H1 (cell line): ENCODE measurements around the gene RNF39. TPM values are rescaled to one million over a fixed set of nuclear protein-coding genes. Genes with fewer than 3 reads are reported as not detected.

Source experiments
- CTCF ChIA-PET: fragments of 300-600 bp; sonication (Branson Sonifier 250); formaldehyde crosslinking; loops from one replicate; lab custom pipeline; 2021; ENCODE audit not compliant: partially characterized antibody; lab: Charles Lee
- POLR2A ChIA-PET: fragments of 300-600 bp; sonication (Branson Sonifier 250); formaldehyde crosslinking; loops from one replicate; lab custom pipeline; 2021; ENCODE audit warnings: inconsistent platforms; ENCODE audit not compliant: partially characterized antibody; lab: Charles Lee
- DNase-seq, 2 experiments: peaks; one replicate each; pipeline versions ENCODE4 v3.0.0 to v3.0.0-alpha.2; 2010 to 2022; ENCODE audit warnings: low spot score in 2 of 2, low read depth in 1 of 2, mixed read lengths in 1 of 2
- FAIRE-seq: peaks from 2 replicates; lab custom pipeline; 2011; peaks lifted over from hg19 to GRCh38; lab: Jason Lieb, UNC
- H2AFZ ChIP-seq: 2 replicates; pipeline ENCODE4 v1.8.1; 2012; ENCODE audit warnings: low read length, inconsistent platforms
- H2AK5ac ChIP-seq: 2 replicates; pipeline ENCODE4 v1.6.1; 2013; ENCODE audit warnings: low read depth, low read length
- H2BK120ac ChIP-seq: replicated peaks from 2 replicates; pipeline ENCODE3; 2013; ENCODE audit warnings: low read depth, low read length, inconsistent platforms
- H2BK12ac ChIP-seq: 2 replicates; pipeline ENCODE4 v1.6.1; 2013; ENCODE audit warnings: low read depth, low read length
- H2BK15ac ChIP-seq: 2 replicates; pipeline ENCODE4 v1.6.1; 2013; ENCODE audit warnings: low read length
- H2BK20ac ChIP-seq: 2 replicates; pipeline ENCODE4 v1.6.1; 2013; ENCODE audit warnings: low read length
- H2BK5ac ChIP-seq: 2 replicates; pipeline ENCODE4 v1.6.1; 2013; ENCODE audit warnings: low read depth, low read length
- H3K14ac ChIP-seq: 2 replicates; pipeline ENCODE4 v1.6.1; 2013; ENCODE audit warnings: inconsistent platforms; ENCODE audit not compliant: insufficient read length
- H3K18ac ChIP-seq: 2 replicates; pipeline ENCODE4 v1.6.1; 2013; ENCODE audit warnings: low read length; ENCODE audit errors: extremely low read depth
- H3K23ac ChIP-seq: 2 replicates; pipeline ENCODE4 v1.6.1; 2013; ENCODE audit warnings: inconsistent platforms; ENCODE audit not compliant: insufficient read length
- H3K23me2 ChIP-seq: 2 replicates; pipeline ENCODE4 v1.6.1; 2013; ENCODE audit warnings: low read depth, low read length
- H3K27ac ChIP-seq: 2 replicates; pipeline ENCODE4 v1.6.1; 2011; ENCODE audit warnings: low read depth, low read length, inconsistent platforms
- H3K27me3 ChIP-seq, 4 experiments: replicated peaks in 1 of 4; 1 replicate in 1 of 4; 2 replicates in 3 of 4; pipeline versions ENCODE4 v1.6.1 to v1.8.1; 2011 to 2013; ENCODE audit warnings: low read length in 3 of 4, mild to moderate bottlenecking in 3 of 4, inconsistent platforms in 2 of 4, mixed read lengths in 2 of 4, moderate library complexity in 1 of 4; ENCODE audit not compliant: control insufficient read depth in 3 of 4, insufficient read depth in 3 of 4; ENCODE audit errors: extremely low read depth in 1 of 4
- H3K36me3 ChIP-seq, 4 experiments: 2 replicates each; pipeline versions ENCODE4 v1.6.1 to v1.8.1; 2011 to 2013; ENCODE audit warnings: mild to moderate bottlenecking in 4 of 4, low read length in 3 of 4, moderate library complexity in 2 of 4, control low read depth in 1 of 4, inconsistent platforms in 1 of 4; ENCODE audit not compliant: insufficient read depth in 4 of 4, control insufficient read depth in 2 of 4
- H3K4ac ChIP-seq: replicated peaks from 2 replicates; pipeline ENCODE3; 2013; ENCODE audit warnings: low read length, low read depth, mixed read lengths, inconsistent platforms; ENCODE audit not compliant: insufficient read length
- H3K4me1 ChIP-seq, 4 experiments: replicated peaks in 1 of 4; 1 replicate in 1 of 4; 2 replicates in 3 of 4; pipeline versions ENCODE4 v1.6.1 to v1.8.1; 2011 to 2013; ENCODE audit warnings: low read length in 3 of 4, inconsistent platforms in 2 of 4, mixed read lengths in 1 of 4; ENCODE audit not compliant: insufficient read depth in 4 of 4, control insufficient read depth in 3 of 4
- H3K4me2 ChIP-seq, 2 experiments: 2 replicates each; pipeline versions ENCODE4 v1.6.1 to v1.8.1; 2011 to 2013; ENCODE audit warnings: low read depth in 2 of 2, low read length in 2 of 2, control low read depth in 1 of 2, inconsistent platforms in 1 of 2, mild to moderate bottlenecking in 1 of 2; ENCODE audit not compliant: insufficient read depth in 1 of 2
- H3K4me3 ChIP-seq, 4 experiments: fragments of 200-600, 300-600 bp in 1 of 4; sonication (generic), shearing (Covaris generic), sonication (Bioruptor Twin) in 1 of 4; 2 replicates each; pipeline versions ENCODE4 v1.5.1 to v1.8.1; 2011 to 2016; ENCODE audit warnings: low read length in 4 of 4, low read depth in 3 of 4, control low read depth in 2 of 4, inconsistent platforms in 2 of 4, mild to moderate bottlenecking in 2 of 4, mixed read lengths in 1 of 4, moderate library complexity in 1 of 4; ENCODE audit not compliant: insufficient read depth in 2 of 4; ENCODE audit errors: extremely low read depth in 1 of 4
- H3K56ac ChIP-seq: replicated peaks from 2 replicates; pipeline ENCODE3; 2013; ENCODE audit warnings: low read depth, mild to moderate bottlenecking, mixed read lengths, low read length, inconsistent platforms; ENCODE audit not compliant: insufficient read length
- H3K79me1 ChIP-seq: 2 replicates; pipeline ENCODE4 v1.6.1; 2013; ENCODE audit warnings: low read depth, low read length, control low read depth
- H3K79me2 ChIP-seq, 2 experiments: 2 replicates each; pipeline versions ENCODE4 v1.6.1 to v1.8.1; 2012 to 2013; ENCODE audit warnings: low read length in 2 of 2, mild to moderate bottlenecking in 2 of 2, inconsistent platforms in 1 of 2; ENCODE audit not compliant: insufficient read depth in 2 of 2, control insufficient read depth in 1 of 2
- H3K9ac ChIP-seq, 4 experiments: replicated peaks in 1 of 4; 1 replicate in 1 of 4; 2 replicates in 3 of 4; pipeline versions ENCODE4 v1.6.1 to v1.8.1; 2011 to 2013; ENCODE audit warnings: low read depth in 3 of 4, low read length in 3 of 4, control low read depth in 2 of 4, mild to moderate bottlenecking in 2 of 4, moderate library complexity in 2 of 4, inconsistent platforms in 1 of 4; ENCODE audit errors: extremely low read depth in 1 of 4
- H3K9me3 ChIP-seq, 2 experiments: 2 replicates each; pipeline versions ENCODE4 v1.6.1 to v1.8.1; 2012 to 2013; ENCODE audit warnings: mild to moderate bottlenecking in 2 of 2, moderate library complexity in 2 of 2, control low read depth in 1 of 2, inconsistent platforms in 1 of 2, low read depth in 1 of 2, low read length in 1 of 2, mixed read lengths in 1 of 2; ENCODE audit not compliant: insufficient read depth in 2 of 2
- H4K20me1 ChIP-seq, 2 experiments: replicated peaks in 1 of 2; 2 replicates each; pipeline versions ENCODE3 to v1.8.1; 2011 to 2013; ENCODE audit warnings: inconsistent platforms in 2 of 2, low read length in 2 of 2, mild to moderate bottlenecking in 1 of 2; ENCODE audit not compliant: insufficient read depth in 2 of 2, control insufficient read depth in 1 of 2
- H4K5ac ChIP-seq: 2 replicates; pipeline ENCODE4 v1.6.1; 2013; ENCODE audit warnings: low read length, low read depth, mixed read lengths, inconsistent platforms; ENCODE audit not compliant: insufficient read length
- H4K8ac ChIP-seq: 2 replicates; pipeline ENCODE4 v1.8.0; 2013; ENCODE audit warnings: mild to moderate bottlenecking, moderate library complexity, low read length, inconsistent platforms; ENCODE audit not compliant: insufficient read depth; ENCODE audit errors: extremely low read depth
- H4K91ac ChIP-seq: replicated peaks from 2 replicates; pipeline ENCODE3; 2013; ENCODE audit warnings: low read length, mixed read lengths, inconsistent platforms; ENCODE audit not compliant: insufficient read length
- BCL11A ChIP-seq, 2 experiments: IDR thresholded peaks; one replicate each; pipeline ENCODE4 v1.6.1; 2011; ENCODE audit warnings: low read depth in 2 of 2, low read length in 2 of 2, mild to moderate bottlenecking in 2 of 2
- E2F6 ChIP-seq: IDR thresholded peaks from 2 replicates; pipeline ENCODE4 v1.6.1; 2012; ENCODE audit warnings: inconsistent platforms
- GTF2F1 ChIP-seq: IDR thresholded peaks from 2 replicates; pipeline ENCODE4 v1.6.1; 2012; ENCODE audit warnings: low read depth, low read length, improper control_type of control experiment, borderline replicate concordance
- KDM5A ChIP-seq: fragments of 200-600 bp; IDR thresholded peaks from 2 replicates; pipeline ENCODE4 v1.7.1; 2012; ENCODE audit warnings: mild to moderate bottlenecking, low read length, inconsistent platforms, mixed read lengths
- PHF8 ChIP-seq: fragments of 200-600 bp; sonication (generic); conservative IDR thresholded peaks from 2 replicates; pipeline ENCODE4 v1.7.1; 2012; ENCODE audit warnings: low read depth, mild to moderate bottlenecking, inconsistent platforms, low read length, moderate library complexity
- RFX5 ChIP-seq: IDR thresholded peaks from 2 replicates; pipeline ENCODE4 v1.6.1; 2011; ENCODE audit warnings: low read depth, low read length, improper control_type of control experiment, borderline replicate concordance
- SP1 ChIP-seq: IDR thresholded peaks from 2 replicates; pipeline ENCODE4 v1.6.1; 2011; ENCODE audit warnings: low read depth, low read length
- SP4 ChIP-seq: IDR thresholded peaks from 2 replicates; pipeline ENCODE4 v1.6.1; 2012; ENCODE audit warnings: low read length, inconsistent platforms
- SUZ12 ChIP-seq: fragments of 200-600 bp; sonication (generic); IDR thresholded peaks from 2 replicates; pipeline ENCODE4 v1.6.1; 2012; ENCODE audit warnings: mild to moderate bottlenecking, inconsistent platforms, low read length, moderate library complexity, mixed read lengths
- TCF12 ChIP-seq: IDR thresholded peaks from 2 replicates; pipeline ENCODE4 v1.6.1; 2011; ENCODE audit warnings: low read depth, mild to moderate bottlenecking, low read length
- YY1 ChIP-seq: IDR thresholded peaks from 2 replicates; pipeline ENCODE4 v1.6.1; 2011; ENCODE audit warnings: low read depth, mild to moderate bottlenecking, low read length
- WGBS, 2 experiments: shearing (Covaris generic) in 1 of 2; methylation state at CpG; one replicate each; pipeline versions ENCODE4 v1.1.6 to v1.1.7; 2013 to 2015; ENCODE audit warnings: low lambda C conversion rate in 2 of 2, mixed read lengths in 2 of 2, inconsistent platforms in 1 of 2, low coverage in 1 of 2, missing lambda C conversion rate in 1 of 2; ENCODE audit not compliant: insufficient replicate concordance in 2 of 2, insufficient coverage in 1 of 2, insufficient read length in 1 of 2; ENCODE audit errors: extremely low coverage in 1 of 2, missing lambda C conversion rate in 1 of 2; 5-methylcytosine and 5-hydroxymethylcytosine counted together
- polyA plus RNA-seq, 7 experiments: library from polyadenylated mRNA; depleted of rRNA in 3 of 7; stranded (reverse) in 5 of 7; unstranded in 2 of 7; fragments of >200 nt in 5 of 7; fragments of 200-250 nt in 2 of 7; gene quantifications; 1 replicate in 5 of 7; 2 replicates in 1 of 7; 4 replicates in 1 of 7; pipeline versions ENCODE4 v1.2.1 to v1.2.3, GENCODE V29; 2011 to 2013; ENCODE audit warnings: missing spikeins in 2 of 7, mixed read lengths in 2 of 7
- total RNA-seq: library from RNA; stranded (reverse); fragmentation: NEBNext Ultra II Directional; extraction: Animal tissue kit (Norgen Biotek cat#: 25700); gene quantifications from 2 replicates; pipeline ENCODE4 v1.2.1, GENCODE V29; 2021

RNF39 gene
- total and polyA plus RNA-seq, 2 of the 8 experiments (the other 6 are each of a cell fraction or from before 2014, with no cell fraction given): 1.4 to 2.3 TPM

DNA sequence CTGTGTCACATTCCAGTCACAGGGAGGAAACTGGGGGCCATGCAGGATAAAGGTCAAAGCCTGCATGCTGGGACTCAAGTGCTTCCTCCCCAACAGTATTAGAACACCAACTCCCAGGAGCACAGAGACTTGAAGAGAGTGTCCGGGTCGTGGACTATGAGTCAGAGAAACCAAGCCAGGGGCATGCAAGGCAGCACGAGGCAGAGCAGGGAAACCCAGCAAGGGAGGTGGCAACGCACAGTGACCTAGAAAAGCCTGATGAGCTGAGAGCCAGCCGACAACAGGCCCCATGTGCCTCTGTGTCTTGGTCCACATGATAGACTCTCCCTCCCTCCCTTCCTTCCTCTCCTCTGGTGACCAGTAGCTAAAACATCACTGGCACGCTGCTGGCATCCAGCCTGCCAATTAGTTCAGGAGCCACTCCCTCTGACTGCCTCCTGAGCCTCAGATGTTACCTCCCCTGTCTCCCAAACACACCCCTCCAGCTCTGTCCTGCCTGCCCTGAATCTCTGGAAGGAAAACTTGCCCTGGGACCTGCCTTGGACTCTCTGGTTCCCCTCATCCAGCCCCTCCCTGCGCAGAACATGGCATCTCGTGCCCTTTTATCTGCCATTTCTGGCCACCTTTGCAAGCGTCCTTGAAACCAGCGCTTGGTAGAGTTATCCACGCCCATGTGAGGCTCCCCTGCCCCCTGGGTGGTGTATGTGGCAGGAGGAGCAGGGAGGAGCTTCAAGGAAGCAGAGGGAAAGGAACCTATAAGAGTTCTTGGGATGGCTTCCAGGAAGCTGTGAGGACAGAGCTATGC lies 16.2 kb upstream of the RNF39 start:
- Histone ChIP-seq H3K36me3 (no peaks in the 10 kb centered on the region), H3K27ac (no peak overlapping the region), H2BK120ac (no peak overlapping the region), H2BK20ac (no peak overlapping the region), H3K23me2 (0 out of 2 replicates have a peak, but pooled peaks cover 1% of the 10 kb centered on the region), H2BK5ac (no peak overlapping the region), H4K8ac (peak overlapping the region; percentile 51; the same call in 1 of the 2 replicates), H3K4me1 (peaks cover 0 to 5% (median 0%) of the 10 kb centered on the region in 4 experiments; a peak in 2 of 7 replicates), H3K14ac (no peak overlapping the region), H2AFZ (peak overlapping the region; percentile 72; the same call in 1 of the 2 replicates), H2AK5ac (no peak overlapping the region), H4K91ac (no peak overlapping the region), H3K4me2 (no peak overlapping the region), H3K4me3 (no peak overlapping the region), H2BK15ac (no peak overlapping the region), H4K20me1 (no peaks in the 10 kb centered on the region), H3K4ac (no peak overlapping the region), H3K18ac (peak overlapping the region; percentile 71), H3K23ac (no peak overlapping the region), H3K9ac (no peak overlapping the region), H4K5ac (no peak overlapping the region), H2BK12ac (no peak overlapping the region), H3K56ac (no peak overlapping the region), H3K79me2 (no peaks in the 10 kb centered on the region), H3K9me3 (peaks cover 0 to 7% of the 10 kb centered on the region in 2 experiments; a peak in 1 of 4 replicates), H3K79me1 (no peaks in the 10 kb centered on the region), H3K27me3 (peaks cover 0 to 11% (median 0%) of the 10 kb centered on the region in 4 experiments; a peak in 3 of 7 replicates)
- DNase-seq: no peak
- CTCF ChIA-PET: interaction anchor here (0.9 to 4.5 kb wide), 7 partner anchors 12 to 78 kb away, joined by 3 to 23 read pairs (median 3); partner anchors contain the start of gene PPP1R11
- POLR2A ChIA-PET: interaction anchor here (1.2 to 2.3 kb wide), 2 partner anchors 10 to 30 kb away, joined by 3 to 9 read pairs; partner anchors contain the start of gene POLR1H
- FAIRE-seq: no peak
- WGBS, 2 experiments: 78% methylated on average over 10 of the region's 11 CpGs; no CpG with 5 or more reads in 1 of the 2 experiments
- TF ChIP-seq PHF8: no peak
- no peak for TF ChIP-seq SP4
- TF ChIP-seq BCL11A (IDR thresholded peaks at IDR 0.05; ENCODE audit: low read depth in 2 of 2, low read length in 2 of 2): no peak
- no peak for TF ChIP-seq KDM5A
- no peak for TF ChIP-seq SP1
- no peak for TF ChIP-seq RFX5
- TF ChIP-seq YY1: no peak
- peak; percentile 80 for TF ChIP-seq E2F6
- no peak for TF ChIP-seq TCF12
- no peak for TF ChIP-seq SUZ12
- no peak for TF ChIP-seq GTF2F1
